Measurements from ENCODE around the gene IL21R.
"Not testable (repeated sequence)": the region's sequence is repeated elsewhere in the genome, so short reads cannot be mapped to it uniquely, and the experiment has no call there.

IL21R gene

DNA sequence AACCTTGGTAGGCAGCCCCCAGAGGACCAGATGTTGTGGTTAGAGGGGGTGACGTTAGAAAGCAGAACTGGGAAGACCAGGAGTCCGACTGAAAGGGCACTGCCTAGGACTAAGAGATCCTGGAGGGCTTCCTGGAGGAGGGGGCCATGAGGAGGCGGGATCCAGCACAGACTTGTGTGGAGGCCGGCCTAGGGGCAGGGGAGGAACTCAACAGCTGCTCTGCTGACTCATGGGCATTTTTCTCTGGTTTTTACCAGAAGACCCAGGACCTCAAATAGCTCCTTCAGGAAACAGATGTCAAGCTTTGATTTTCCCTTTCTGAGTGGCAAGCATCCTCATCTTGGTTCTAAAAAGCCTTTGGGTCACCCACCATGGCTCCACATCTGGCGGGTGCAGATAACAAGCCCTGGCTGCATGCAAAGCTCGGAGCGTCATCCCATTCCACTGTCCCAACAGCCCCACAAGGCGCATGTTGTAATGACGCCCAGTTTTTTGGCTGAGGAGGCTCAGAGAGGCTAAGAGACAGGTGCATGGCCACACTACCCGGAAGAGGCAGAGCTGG, 29.0 kb downstream of the IL21R start:
- in situ Hi-C loops (cut with HindIII; ENCODE audit: low sequenced_read_pairs), result no loop called here
- TF ChIP-seq, protein P1, sequence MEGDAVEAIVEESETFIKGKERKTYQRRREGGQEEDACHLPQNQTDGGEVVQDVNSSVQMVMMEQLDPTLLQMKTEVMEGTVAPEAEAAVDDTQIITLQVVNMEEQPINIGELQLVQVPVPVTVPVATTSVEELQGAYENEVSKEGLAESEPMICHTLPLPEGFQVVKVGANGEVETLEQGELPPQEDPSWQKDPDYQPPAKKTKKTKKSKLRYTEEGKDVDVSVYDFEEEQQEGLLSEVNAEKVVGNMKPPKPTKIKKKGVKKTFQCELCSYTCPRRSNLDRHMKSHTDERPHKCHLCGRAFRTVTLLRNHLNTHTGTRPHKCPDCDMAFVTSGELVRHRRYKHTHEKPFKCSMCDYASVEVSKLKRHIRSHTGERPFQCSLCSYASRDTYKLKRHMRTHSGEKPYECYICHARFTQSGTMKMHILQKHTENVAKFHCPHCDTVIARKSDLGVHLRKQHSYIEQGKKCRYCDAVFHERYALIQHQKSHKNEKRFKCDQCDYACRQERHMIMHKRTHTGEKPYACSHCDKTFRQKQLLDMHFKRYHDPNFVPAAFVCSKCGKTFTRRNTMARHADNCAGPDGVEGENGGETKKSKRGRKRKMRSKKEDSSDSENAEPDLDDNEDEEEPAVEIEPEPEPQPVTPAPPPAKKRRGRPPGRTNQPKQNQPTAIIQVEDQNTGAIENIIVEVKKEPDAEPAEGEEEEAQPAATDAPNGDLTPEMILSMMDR (IDR thresholded peaks at IDR 0.05; ENCODE audit: low read depth, low read length), result no peak
- DNase-seq (ENCODE audit: low read depth, low spot score), result no peak
- no peak overlapping the region for H3K4me3 ChIP-seq (ENCODE audit: low read depth, low read length)

DNA sequence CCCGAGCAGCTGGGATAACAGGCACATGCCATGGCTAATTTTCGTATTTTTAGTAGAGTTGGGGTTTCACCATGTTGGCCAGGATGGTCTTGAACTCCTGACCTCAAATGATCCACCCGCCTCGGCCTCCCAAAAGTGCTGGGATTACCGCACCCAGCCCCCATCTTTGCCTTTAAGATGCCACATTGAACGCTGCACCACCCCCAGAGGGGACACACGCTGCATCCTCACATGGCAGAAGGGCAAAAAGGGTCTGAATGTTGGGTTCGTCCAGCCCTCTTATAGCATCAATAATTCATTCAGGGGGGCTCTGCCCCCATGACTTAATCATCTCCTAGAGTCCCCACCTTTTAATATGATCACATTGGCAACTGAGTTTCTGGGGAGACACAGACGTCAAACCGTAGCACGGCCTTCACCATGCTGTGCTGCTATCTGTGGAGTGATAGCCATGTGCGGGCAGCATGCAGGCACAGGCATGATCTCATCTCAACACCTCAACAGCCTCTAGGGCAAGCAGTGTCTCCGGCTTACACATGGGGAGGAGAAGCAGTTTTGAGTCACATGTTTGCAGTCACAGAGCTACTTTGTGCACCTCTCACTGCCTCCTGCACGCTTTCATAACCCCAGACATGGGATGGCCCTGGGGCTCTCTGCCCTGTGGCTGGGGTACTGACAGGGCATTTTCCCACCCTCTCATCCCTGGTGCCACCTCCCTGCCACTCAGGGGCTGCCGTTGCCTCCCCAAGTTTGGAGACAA, 30.0 kb downstream of the IL21R start:
- H3K4me3 ChIP-seq (ENCODE audit: low read depth, low read length), result no peak overlapping the region
- TF ChIP-seq, protein P1 (IDR thresholded peaks at IDR 0.05; ENCODE audit: low read depth, low read length), result no peak
- in situ Hi-C loops (cut with HindIII; ENCODE audit: low sequenced_read_pairs), result no loop called here
- DNase-seq (ENCODE audit: low read depth, low spot score), result no peak

GRCh38 chr16:27432558-27432957, 30.6 kb downstream of the IL21R start:
- TF ChIP-seq, protein P1 (IDR thresholded peaks at IDR 0.05; ENCODE audit: low read depth, low read length), result no peak
- in situ Hi-C loops (cut with HindIII; ENCODE audit: low sequenced_read_pairs), result no loop called here
- peak; percentile 70 for DNase-seq (ENCODE audit: low read depth, low spot score)
- H3K4me3 ChIP-seq (ENCODE audit: low read depth, low read length), result no peak overlapping the region

DNA sequence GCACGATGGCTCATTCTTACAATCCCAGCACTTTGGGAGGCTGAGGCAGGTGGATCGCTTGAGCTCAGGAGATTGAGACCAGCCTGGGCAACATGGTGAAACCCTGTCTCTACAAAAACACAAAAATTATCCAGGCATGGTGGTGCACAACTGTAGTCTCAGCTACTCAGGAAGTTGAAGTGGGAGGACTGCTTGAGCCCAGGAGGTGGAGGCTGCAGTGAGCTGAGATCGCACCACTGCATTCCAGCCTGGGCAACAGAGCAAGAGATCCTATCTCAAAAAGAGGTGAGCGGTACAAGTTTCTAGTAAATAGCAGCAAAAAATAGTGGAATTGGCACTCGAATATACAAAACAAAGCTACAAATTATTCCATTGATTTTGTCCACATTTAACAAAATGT, 31.2 kb downstream of the IL21R start:
- DNase-seq (ENCODE audit: low read depth, low spot score); H3K4me3 ChIP-seq (ENCODE audit: low read depth, low read length); in situ Hi-C loops (cut with HindIII; ENCODE audit: low sequenced_read_pairs): not testable (repeated sequence)

- DNase-seq (ENCODE audit: low read depth, low spot score), result no peak
- no peak overlapping the region for H3K4me3 ChIP-seq (ENCODE audit: low read depth, low read length)
- in situ Hi-C loops (cut with HindIII; ENCODE audit: low sequenced_read_pairs), result no loop called here
- TF ChIP-seq, protein P1 (IDR thresholded peaks at IDR 0.05; ENCODE audit: low read depth, low read length), result no peak
These were observed 31.7 kb downstream of the IL21R start for GRCh38 chr16:27433636-27434035.

DNA sequence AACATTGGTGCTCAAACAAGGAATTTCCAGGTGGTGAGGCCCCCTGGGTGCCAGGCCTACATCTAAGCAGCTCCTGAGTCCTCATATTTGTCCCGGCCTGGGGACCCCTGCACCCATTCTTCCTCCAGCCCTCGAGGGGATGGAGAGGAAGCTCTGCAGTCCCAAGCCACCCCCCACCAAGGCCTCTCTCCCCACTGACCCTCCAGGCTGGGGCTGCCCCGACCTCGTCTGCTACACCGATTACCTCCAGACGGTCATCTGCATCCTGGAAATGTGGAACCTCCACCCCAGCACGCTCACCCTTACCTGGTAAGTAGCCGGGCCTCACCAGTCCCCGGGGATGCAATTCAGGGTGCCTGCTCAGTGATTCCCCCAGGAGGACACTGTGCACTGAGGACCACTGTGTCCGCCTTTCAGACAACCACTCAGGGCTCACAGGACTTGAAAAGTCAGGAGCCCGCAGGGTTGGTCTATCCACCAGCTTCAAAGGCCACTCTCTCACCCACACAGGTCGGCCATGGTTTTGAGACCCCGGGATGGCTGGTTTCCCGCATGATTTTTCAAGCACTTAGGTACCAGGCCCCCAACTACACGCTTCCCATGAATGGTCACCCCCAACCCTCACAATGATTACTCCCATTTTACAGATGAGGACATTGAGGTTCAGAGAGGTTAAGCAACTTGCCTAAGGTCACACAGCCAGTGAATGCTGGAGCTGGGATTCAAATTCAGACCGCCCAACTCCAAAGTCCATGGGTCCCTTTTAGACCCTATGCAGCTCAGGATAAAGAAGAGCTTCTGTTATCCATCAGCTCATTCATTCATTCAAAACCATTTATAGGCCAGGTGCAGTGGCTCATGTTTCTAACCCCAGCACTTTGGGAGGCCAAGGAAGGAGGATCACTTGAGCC, 32.4 kb downstream of the IL21R start:
- H3K4me3 ChIP-seq (ENCODE audit: low read depth, low read length), result no peak overlapping the region
- TF ChIP-seq, protein P1 (IDR thresholded peaks at IDR 0.05; ENCODE audit: low read depth, low read length), result no peak
- DNase-seq (ENCODE audit: low read depth, low spot score), result no peak
- in situ Hi-C loops (cut with HindIII; ENCODE audit: low sequenced_read_pairs), result no loop called here

- H3K4me3 ChIP-seq (ENCODE audit: low read depth, low read length); DNase-seq (ENCODE audit: low read depth, low spot score); in situ Hi-C loops (cut with HindIII; ENCODE audit: low sequenced_read_pairs): not testable (repeated sequence)
These were observed 33.2 kb downstream of the IL21R start for GRCh38 chr16:27435146-27435545.

All from astrocyte of the spinal cord (primary cell).